Measurements from ENCODE around the gene TLK2. TPM values are rescaled to one million over a fixed set of nuclear protein-coding genes. Genes with fewer than 3 reads are reported as not detected.

Gene TLK2
- total and polyA plus RNA-seq, 2 experiments from 2014 or later = 19.6 to 56.1 TPM

DNA sequence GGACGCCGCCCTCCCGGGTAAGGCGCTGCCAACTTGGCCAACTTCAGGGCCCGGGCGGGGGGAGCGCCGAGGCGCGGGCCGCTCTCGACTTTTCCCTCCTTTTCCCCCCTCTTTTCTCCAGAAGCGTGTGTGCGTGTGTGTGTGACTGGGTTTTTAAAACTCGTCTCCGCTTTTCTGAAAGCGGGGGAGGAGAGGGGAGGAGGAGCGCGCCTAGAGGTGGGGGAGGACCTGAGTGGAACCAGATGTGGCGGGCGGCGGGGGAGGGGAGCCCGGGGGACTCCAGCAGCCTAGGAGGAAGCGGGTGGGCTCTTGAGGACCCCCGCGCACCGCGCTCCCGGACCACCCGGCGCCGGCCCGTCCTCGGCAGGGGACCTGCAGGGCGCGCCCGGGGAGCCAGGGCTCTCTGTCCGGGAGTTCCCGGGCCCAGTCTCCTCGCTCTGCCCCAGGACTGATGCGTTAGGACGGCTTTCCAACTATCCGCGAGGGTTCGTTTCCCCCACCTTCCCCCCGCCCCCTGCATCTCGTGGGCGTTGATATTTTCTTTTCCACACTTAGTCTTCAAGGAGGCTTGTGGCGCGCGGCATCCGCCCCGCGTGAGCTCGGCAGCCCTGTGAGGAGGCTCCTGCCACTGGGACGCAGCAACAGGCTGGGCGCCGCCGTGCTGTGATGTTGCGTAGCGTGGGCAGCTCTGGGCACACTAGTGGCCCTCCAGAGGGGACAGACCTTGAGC, 149.4 kb downstream of the TLK2 start (continued):
- TF ChIP-seq, protein P1, sequence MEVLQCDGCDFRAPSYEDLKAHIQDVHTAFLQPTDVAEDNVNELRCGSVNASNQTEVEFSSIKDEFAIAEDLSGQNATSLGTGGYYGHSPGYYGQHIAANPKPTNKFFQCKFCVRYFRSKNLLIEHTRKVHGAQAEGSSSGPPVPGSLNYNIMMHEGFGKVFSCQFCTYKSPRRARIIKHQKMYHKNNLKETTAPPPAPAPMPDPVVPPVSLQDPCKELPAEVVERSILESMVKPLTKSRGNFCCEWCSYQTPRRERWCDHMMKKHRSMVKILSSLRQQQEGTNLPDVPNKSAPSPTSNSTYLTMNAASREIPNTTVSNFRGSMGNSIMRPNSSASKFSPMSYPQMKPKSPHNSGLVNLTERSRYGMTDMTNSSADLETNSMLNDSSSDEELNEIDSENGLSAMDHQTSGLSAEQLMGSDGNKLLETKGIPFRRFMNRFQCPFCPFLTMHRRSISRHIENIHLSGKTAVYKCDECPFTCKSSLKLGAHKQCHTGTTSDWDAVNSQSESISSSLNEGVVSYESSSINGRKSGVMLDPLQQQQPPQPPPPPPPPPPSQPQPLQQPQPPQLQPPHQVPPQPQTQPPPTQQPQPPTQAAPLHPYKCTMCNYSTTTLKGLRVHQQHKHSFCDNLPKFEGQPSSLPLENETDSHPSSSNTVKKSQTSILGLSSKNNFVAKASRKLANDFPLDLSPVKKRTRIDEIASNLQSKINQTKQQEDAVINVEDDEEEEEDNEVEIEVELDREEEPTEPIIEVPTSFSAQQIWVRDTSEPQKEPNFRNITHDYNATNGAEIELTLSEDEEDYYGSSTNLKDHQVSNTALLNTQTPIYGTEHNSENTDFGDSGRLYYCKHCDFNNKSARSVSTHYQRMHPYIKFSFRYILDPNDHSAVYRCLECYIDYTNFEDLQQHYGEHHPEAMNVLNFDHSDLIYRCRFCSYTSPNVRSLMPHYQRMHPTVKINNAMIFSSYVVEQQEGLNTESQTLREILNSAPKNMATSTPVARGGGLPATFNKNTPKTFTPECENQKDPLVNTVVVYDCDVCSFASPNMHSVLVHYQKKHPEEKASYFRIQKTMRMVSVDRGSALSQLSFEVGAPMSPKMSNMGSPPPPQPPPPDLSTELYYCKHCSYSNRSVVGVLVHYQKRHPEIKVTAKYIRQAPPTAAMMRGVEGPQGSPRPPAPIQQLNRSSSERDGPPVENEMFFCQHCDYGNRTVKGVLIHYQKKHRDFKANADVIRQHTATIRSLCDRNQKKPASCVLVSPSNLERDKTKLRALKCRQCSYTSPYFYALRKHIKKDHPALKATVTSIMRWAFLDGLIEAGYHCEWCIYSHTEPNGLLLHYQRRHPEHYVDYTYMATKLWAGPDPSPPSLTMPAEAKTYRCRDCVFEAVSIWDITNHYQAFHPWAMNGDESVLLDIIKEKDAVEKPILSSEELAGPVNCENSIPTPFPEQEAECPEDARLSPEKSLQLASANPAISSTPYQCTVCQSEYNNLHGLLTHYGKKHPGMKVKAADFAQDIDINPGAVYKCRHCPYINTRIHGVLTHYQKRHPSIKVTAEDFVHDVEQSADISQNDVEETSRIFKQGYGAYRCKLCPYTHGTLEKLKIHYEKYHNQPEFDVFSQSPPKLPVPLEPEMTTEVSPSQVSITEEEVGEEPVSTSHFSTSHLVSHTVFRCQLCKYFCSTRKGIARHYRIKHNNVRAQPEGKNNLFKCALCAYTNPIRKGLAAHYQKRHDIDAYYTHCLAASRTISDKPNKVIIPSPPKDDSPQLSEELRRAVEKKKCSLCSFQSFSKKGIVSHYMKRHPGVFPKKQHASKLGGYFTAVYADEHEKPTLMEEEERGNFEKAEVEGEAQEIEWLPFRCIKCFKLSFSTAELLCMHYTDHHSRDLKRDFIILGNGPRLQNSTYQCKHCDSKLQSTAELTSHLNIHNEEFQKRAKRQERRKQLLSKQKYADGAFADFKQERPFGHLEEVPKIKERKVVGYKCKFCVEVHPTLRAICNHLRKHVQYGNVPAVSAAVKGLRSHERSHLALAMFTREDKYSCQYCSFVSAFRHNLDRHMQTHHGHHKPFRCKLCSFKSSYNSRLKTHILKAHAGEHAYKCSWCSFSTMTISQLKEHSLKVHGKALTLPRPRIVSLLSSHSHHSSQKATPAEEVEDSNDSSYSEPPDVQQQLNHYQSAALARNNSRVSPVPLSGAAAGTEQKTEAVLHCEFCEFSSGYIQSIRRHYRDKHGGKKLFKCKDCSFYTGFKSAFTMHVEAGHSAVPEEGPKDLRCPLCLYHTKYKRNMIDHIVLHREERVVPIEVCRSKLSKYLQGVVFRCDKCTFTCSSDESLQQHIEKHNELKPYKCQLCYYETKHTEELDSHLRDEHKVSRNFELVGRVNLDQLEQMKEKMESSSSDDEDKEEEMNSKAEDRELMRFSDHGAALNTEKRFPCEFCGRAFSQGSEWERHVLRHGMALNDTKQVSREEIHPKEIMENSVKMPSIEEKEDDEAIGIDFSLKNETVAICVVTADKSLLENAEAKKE (CRISPR knock-in tag; IDR thresholded peaks at IDR 0.05) = no peak
- no peak for TF ChIP-seq EZH2 (IDR thresholded peaks at IDR 0.05; ENCODE audit: low read depth, unreplicated experiment)

DNA sequence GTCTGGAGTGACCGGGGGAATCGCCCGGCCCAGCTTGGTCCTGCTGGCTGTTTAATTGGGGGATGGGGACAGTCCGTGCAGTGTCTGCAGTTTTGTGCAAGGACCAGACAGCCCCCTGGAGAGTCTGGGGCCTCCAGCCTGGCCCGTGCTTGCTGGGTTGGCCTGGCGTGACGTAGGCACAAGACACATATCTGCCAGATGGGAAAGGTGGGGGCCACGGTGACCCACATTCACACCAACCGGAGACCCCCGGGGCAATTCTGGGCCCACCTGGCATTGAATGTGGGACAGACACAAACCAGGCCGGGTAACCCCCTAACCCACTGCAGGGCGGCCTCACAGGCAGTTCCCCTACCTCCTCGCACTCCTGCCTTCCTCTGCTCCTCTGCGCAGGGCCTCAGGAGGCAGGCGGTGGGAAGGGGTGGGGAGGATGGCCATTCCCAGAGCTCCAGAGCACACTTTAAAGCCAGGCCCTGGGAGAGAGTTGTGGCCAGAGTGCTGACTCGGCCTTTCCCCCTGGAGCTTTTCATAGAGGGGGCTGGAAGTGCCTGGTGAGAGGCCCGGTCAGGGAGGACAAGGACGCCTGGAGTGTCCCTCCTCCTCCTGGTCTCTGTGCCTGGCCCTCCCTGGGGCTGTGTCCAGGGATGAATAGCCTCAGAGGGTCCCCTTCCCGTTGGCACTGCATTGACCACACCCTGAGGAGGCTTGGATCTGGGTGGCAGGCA, 150.4 kb downstream of the TLK2 start:
- no peaks in the 10 kb centered on the region for H3K36me3 Mint-ChIP-seq (ENCODE audit: low read depth)
- H3K9me3 Mint-ChIP-seq = no peaks in the 10 kb centered on the region; the same call in 2 of the 3 replicates
- no peak overlapping the region for H3K27ac Mint-ChIP-seq
- Histone ChIP-seq H3K36me3 (ENCODE audit: insufficient read depth) (no peaks in the 10 kb centered on the region), H3K27ac (ENCODE audit: low read depth) (no peak overlapping the region), H3K79me2 (replicated peaks; ENCODE audit: insufficient read depth) (peaks cover 55% of the 10 kb centered on the region), H3K4me1 (ENCODE audit: insufficient read depth) (peaks cover 38% of the 10 kb centered on the region), H4K20me1 (replicated peaks; ENCODE audit: insufficient read depth) (no peaks in the 10 kb centered on the region), H3K4me3 (peak overlapping the region; percentile 92), H2AFZ (no peak overlapping the region), H3F3A (replicated peaks; ENCODE audit: low read depth) (no peaks in the 10 kb centered on the region), H3K4me2 (peak overlapping the region; percentile 100), H3K27me3 (ENCODE audit: insufficient read depth) (no peaks in the 10 kb centered on the region), H3K9me2 (ENCODE audit: insufficient read depth) (no peaks in the 10 kb centered on the region)
- H3K4me3 Mint-ChIP-seq = peak overlapping the region; percentile 87
- ATAC-seq (peak; percentile 20), DNase-seq (ENCODE audit: low spot score) (peak; percentile 49)
- peaks cover 24% of the 10 kb centered on the region for H3K27me3 Mint-ChIP-seq (ENCODE audit: insufficient read depth, low read depth, poor library complexity)
- H3K4me1 Mint-ChIP-seq = peaks cover 50% of the 10 kb centered on the region
- TF ChIP-seq, protein P1 (CRISPR knock-in tag; IDR thresholded peaks at IDR 0.05) = no peak
- TF ChIP-seq ZNF331 (CRISPR knock-in tag; IDR thresholded peaks at IDR 0.05; ENCODE audit: low read depth) (no peak), NANOG (IDR thresholded peaks at IDR 0.05; ENCODE audit: borderline replicate concordance) (no peak), ZNF114 (CRISPR knock-in tag; IDR thresholded peaks at IDR 0.05) (no peak)
- TF ChIP-seq, protein P2, sequence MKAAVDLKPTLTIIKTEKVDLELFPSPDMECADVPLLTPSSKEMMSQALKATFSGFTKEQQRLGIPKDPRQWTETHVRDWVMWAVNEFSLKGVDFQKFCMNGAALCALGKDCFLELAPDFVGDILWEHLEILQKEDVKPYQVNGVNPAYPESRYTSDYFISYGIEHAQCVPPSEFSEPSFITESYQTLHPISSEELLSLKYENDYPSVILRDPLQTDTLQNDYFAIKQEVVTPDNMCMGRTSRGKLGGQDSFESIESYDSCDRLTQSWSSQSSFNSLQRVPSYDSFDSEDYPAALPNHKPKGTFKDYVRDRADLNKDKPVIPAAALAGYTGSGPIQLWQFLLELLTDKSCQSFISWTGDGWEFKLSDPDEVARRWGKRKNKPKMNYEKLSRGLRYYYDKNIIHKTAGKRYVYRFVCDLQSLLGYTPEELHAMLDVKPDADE (IDR thresholded peaks at IDR 0.05) = no peak
